GM13977 (cell line): ENCODE results near the gene RND1.
"Not testable (repeated sequence)": the region's sequence is repeated elsewhere in the genome, so short reads cannot be mapped to it uniquely, and the experiment has no call there.

ENCODE experiments used
- DNase-seq: peaks from one replicate; pipeline ENCODE4 v3.0.0; 2012; ENCODE audit warnings: low spot score
- CTCF ChIP-seq: IDR thresholded peaks from 2 replicates; pipeline ENCODE4 v1.5.1; 2012; ENCODE audit warnings: mild to moderate bottlenecking, control low read depth; ENCODE audit not compliant: insufficient read depth; ENCODE audit errors: extremely low read depth, missing control alignments
- in situ Hi-C: fragments of 300-500 bp; cut with MboI; formaldehyde crosslinking; loops from one replicate; pipeline ENCODE4 v1.12.0; 2022; ENCODE audit warnings: low sequenced_read_pairs, low pct_unique_long_range_greater_than_20kb, mixed read lengths, inconsistent platforms; ENCODE audit not compliant: unreplicated experiment

RND1 gene

GRCh38 chr12:48882315-48882687 lies 16.6 kb upstream of the RND1 start:
- TF ChIP-seq CTCF = no peak

GRCh38 chr12:48881686-48882314 lies 16.1 kb upstream of the RND1 start:
- no peak for TF ChIP-seq CTCF
- no peak for DNase-seq
- in situ Hi-C loops = no loop called here

More at GRCh38 chr12:48882315-48882687, 16.6 kb upstream of the RND1 start:
- no peak for DNase-seq
- in situ Hi-C loops = no loop called here

- in situ Hi-C loops = no loop called here
- no peak for DNase-seq
- TF ChIP-seq CTCF = no peak
Measured at GRCh38 chr12:48880647-48881046, 15.0 kb upstream of the RND1 start.

GRCh38 chr12:48878548-48878947 lies 12.9 kb upstream of the RND1 start:
- no peak for DNase-seq
- in situ Hi-C loops = no loop called here
- no peak for TF ChIP-seq CTCF

- no peak for DNase-seq
- in situ Hi-C loops = no loop called here
- TF ChIP-seq CTCF = no peak
Measured at GRCh38 chr12:48875944-48876515, 10.4 kb upstream of the RND1 start.

- in situ Hi-C loops, DNase-seq: not testable (repeated sequence)
Measured at GRCh38 chr12:48873534-48873933, 7.9 kb upstream of the RND1 start.

- no peak for TF ChIP-seq CTCF
- no peak for DNase-seq
- in situ Hi-C loops = no loop called here
Measured at GRCh38 chr12:48873096-48873495, 7.4 kb upstream of the RND1 start.
